B cell (primary cell): ENCODE measurements around the gene PRDM15. TPM values are rescaled to one million over a fixed set of nuclear protein-coding genes. Genes with fewer than 3 reads are reported as not detected.

Experiments used
- ATAC-seq: fragments of 200-7000 bp; cut with Tn5 transposase; one replicate; pipeline ENCODE4 v1.10.0; 2021; ENCODE audit warnings: low read depth, mild to moderate bottlenecking, moderate number of reproducible peaks, moderate library complexity
- CTCF ChIA-PET: fragments of 350-600 bp; sonication (Branson Sonifier 250); formaldehyde crosslinking; loops from one replicate; lab custom pipeline; 2021; ENCODE audit warnings: antibody characterized with exemption, inconsistent platforms; lab: Charles Lee
- POLR2A ChIA-PET: fragments of 350-600 bp; sonication (Branson Sonifier 250); formaldehyde crosslinking; loops from one replicate; lab custom pipeline; 2021; ENCODE audit warnings: antibody characterized with exemption; lab: Charles Lee
- DNase-seq: peaks from one replicate; pipeline ENCODE4 v3.0.0; 2013
- H2AFZ ChIP-seq: 2 replicates; pipeline ENCODE4 v1.6.1; 2012; ENCODE audit warnings: mild to moderate bottlenecking, low read depth, low read length; ENCODE audit not compliant: insufficient read depth, poor library complexity, severe bottlenecking
- H3K27ac ChIP-seq, 2 donors: 1 replicate in 1 of 2; 2 replicates in 1 of 2; pipeline ENCODE4 v1.5.1; 2012 to 2013; ENCODE audit warnings: low read length in 2 of 2, mild to moderate bottlenecking in 2 of 2, moderate library complexity in 1 of 2
- H3K27me3 ChIP-seq, 4 experiments: fragments of 200-600 bp in 1 of 4; sonication (generic) in 1 of 4; replicated peaks in 1 of 4; 1 replicate in 2 of 4; 2 replicates in 2 of 4; pipeline versions ENCODE4 v1.6.1 to v1.7.0; 2013 to 2016; ENCODE audit warnings: low read length in 3 of 4, mild to moderate bottlenecking in 2 of 4, mixed read lengths in 1 of 4, moderate library complexity in 1 of 4; ENCODE audit not compliant: insufficient read depth in 4 of 4, control insufficient read depth in 3 of 4; ENCODE audit errors: control extremely low read depth in 1 of 4
- H3K36me3 ChIP-seq, 2 experiments: replicated peaks in 1 of 2; 1 replicate in 1 of 2; 2 replicates in 1 of 2; pipeline versions ENCODE4 v1.6.1 to v1.7.1; 2013; ENCODE audit warnings: low read length in 1 of 2; ENCODE audit not compliant: insufficient read depth in 2 of 2, control insufficient read depth in 1 of 2; ENCODE audit errors: control extremely low read depth in 1 of 2, extremely low read depth in 1 of 2
- H3K4me1 ChIP-seq, 2 donors: fragments of 200-600 bp in 1 of 2; sonication (generic) in 1 of 2; 1 replicate in 1 of 2; 2 replicates in 1 of 2; pipeline versions ENCODE4 v1.5.1 to v1.6.1; 2013 to 2017; ENCODE audit warnings: low read length in 2 of 2; ENCODE audit not compliant: control insufficient read depth in 2 of 2, insufficient read depth in 2 of 2
- H3K4me2 ChIP-seq: replicated peaks from 2 replicates; pipeline ENCODE3; 2012; ENCODE audit warnings: mild to moderate bottlenecking, low read depth, low read length; ENCODE audit not compliant: poor library complexity, severe bottlenecking
- H3K4me3 ChIP-seq, 5 experiments: fragments of 200-600 bp in 1 of 5; sonication (generic) in 1 of 5; 1 replicate in 3 of 5; 2 replicates in 2 of 5; pipeline versions ENCODE4 v1.5.1 to v1.7.0; 2011 to 2016; ENCODE audit warnings: low read length in 4 of 5, mild to moderate bottlenecking in 4 of 5, low read depth in 2 of 5, control low read depth in 1 of 5, moderate library complexity in 1 of 5; ENCODE audit not compliant: insufficient read depth in 1 of 5; ENCODE audit errors: control extremely low read depth in 1 of 5, extremely low read depth in 1 of 5
- H3K79me2 ChIP-seq: fragments of 200-600 bp; sonication (generic); one replicate; pipeline ENCODE4 v1.6.0; 2016; ENCODE audit warnings: low read length; ENCODE audit not compliant: control insufficient read depth, insufficient read depth
- H3K9ac ChIP-seq: fragments of 200-600 bp; sonication (generic); 2 replicates; pipeline ENCODE4 v1.6.1; 2017; ENCODE audit warnings: mild to moderate bottlenecking, low read length, moderate library complexity
- H3K9me3 ChIP-seq, 3 donors: one replicate each; pipeline versions ENCODE4 v1.6.1 to v1.7.1; 2013; ENCODE audit warnings: low read length in 2 of 3; ENCODE audit not compliant: control insufficient read depth in 2 of 3, insufficient read depth in 1 of 3; ENCODE audit errors: control extremely low read depth in 1 of 3
- H4K20me1 ChIP-seq: 2 replicates; pipeline ENCODE4 v1.6.0; 2012; ENCODE audit warnings: mild to moderate bottlenecking, low read length; ENCODE audit not compliant: insufficient read depth, control insufficient read depth, poor library complexity, severe bottlenecking
- H3K27ac Mint-ChIP-seq: one replicate; pipeline ENCODE4 v1.8.0; 2021; ENCODE audit warnings: mixed read lengths
- H3K27me3 Mint-ChIP-seq: one replicate; pipeline ENCODE4 v1.8.0; 2021; ENCODE audit warnings: mixed read lengths
- H3K4me1 Mint-ChIP-seq: one replicate; pipeline ENCODE4 v1.8.0; 2021; ENCODE audit warnings: mixed read lengths
- H3K4me3 Mint-ChIP-seq: one replicate; pipeline ENCODE4 v1.8.0; 2021; ENCODE audit warnings: mixed read lengths
- H3K9me3 Mint-ChIP-seq: one replicate; pipeline ENCODE4 v1.8.0; 2022; ENCODE audit warnings: mixed read lengths; ENCODE audit not compliant: insufficient read depth
- EZH2 ChIP-seq: IDR thresholded peaks from 2 replicates; pipeline ENCODE4 v1.6.1; 2012; ENCODE audit warnings: borderline replicate concordance, low read depth, mild to moderate bottlenecking, moderate library complexity, low read length; ENCODE audit not compliant: insufficient read depth, poor library complexity, severe bottlenecking
- WGBS: methylation state at CpG from one replicate; pipeline ENCODE4 v1.1.5; 2013; ENCODE audit warnings: missing lambda C conversion rate; ENCODE audit not compliant: insufficient coverage; 5-methylcytosine and 5-hydroxymethylcytosine counted together
- intact Hi-C: fragments of 100-400 bp; cut with micrococcal nuclease; formaldehyde crosslinking; loops from one replicate; pipeline ENCODE4 v1.10.0; 2022
- polyA plus RNA-seq: library from polyadenylated mRNA; depleted of rRNA; stranded (reverse); fragments of >200 nt; gene quantifications from 2 replicates; pipeline ENCODE4 v1.2.3, GENCODE V29; 2012
- total RNA-seq, 2 donors: library from RNA; stranded (reverse); fragments of 120-200 nt in 1 of 2; gene quantifications; 1 replicate in 1 of 2; 2 replicates in 1 of 2; pipeline versions ENCODE4 v1.2.3 to v1.2.4, GENCODE V29; 2013 to 2022
- TF ChIP-seq, protein P1 (sequence below): fragments of 200-600 bp; IDR thresholded peaks from one replicate; pipeline ENCODE4 v1.8.0; 2022; ENCODE audit warnings: antibody characterized with exemption, mild to moderate bottlenecking

PRDM15 gene
- total and polyA plus RNA-seq, 2 donors (not counting 1 experiment from before 2014, with no cell fraction given): 21.3 to 29.2 TPM

DNA sequence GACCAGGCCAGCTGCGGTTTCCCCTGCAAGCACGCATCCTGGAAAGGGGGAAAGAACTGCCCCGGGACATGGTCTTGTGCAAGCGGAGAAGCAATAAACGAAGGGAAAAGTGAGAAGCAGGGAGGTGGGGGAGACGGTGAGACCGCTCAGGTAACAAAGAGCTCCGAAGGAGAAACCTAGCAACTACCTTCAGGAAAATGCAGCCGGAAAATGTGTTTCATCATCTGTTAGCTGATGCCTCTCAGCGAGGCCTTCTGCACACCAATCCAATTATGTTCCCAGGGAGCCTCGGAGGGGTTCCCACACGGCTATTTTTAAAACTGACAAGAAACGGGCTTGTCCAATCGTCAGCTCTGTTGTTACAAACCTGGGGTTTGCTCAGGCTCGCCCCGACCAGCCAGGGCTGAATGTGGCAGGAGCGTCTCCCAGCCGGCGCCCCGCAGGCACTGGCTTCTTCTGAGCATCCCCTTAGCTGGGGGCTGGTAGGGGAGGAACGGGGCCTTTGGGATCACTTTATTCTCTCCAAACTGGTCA is 115.7 kb downstream of the PRDM15 start:
- no peaks in the 10 kb centered on the region for H3K9me3 Mint-ChIP-seq
- no peak overlapping the region for H2AFZ ChIP-seq
- H3K27me3 ChIP-seq: peaks cover 0 to 84% (median 50%) of the 10 kb centered on the region in 4 experiments
- peaks cover 28% of the 10 kb centered on the region for H3K4me1 Mint-ChIP-seq
- no peak overlapping the region for H3K9ac ChIP-seq
- H3K79me2 ChIP-seq: no peaks in the 10 kb centered on the region
- intact Hi-C loops: no loop called here
- no peak overlapping the region for H3K27ac Mint-ChIP-seq
- H3K36me3 ChIP-seq: no peaks in the 10 kb centered on the region
- TF ChIP-seq, protein P1, sequence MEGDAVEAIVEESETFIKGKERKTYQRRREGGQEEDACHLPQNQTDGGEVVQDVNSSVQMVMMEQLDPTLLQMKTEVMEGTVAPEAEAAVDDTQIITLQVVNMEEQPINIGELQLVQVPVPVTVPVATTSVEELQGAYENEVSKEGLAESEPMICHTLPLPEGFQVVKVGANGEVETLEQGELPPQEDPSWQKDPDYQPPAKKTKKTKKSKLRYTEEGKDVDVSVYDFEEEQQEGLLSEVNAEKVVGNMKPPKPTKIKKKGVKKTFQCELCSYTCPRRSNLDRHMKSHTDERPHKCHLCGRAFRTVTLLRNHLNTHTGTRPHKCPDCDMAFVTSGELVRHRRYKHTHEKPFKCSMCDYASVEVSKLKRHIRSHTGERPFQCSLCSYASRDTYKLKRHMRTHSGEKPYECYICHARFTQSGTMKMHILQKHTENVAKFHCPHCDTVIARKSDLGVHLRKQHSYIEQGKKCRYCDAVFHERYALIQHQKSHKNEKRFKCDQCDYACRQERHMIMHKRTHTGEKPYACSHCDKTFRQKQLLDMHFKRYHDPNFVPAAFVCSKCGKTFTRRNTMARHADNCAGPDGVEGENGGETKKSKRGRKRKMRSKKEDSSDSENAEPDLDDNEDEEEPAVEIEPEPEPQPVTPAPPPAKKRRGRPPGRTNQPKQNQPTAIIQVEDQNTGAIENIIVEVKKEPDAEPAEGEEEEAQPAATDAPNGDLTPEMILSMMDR: no peak
- TF ChIP-seq EZH2: no peak
- H3K27ac ChIP-seq: no peak overlapping the region
- no peaks in the 10 kb centered on the region for H4K20me1 ChIP-seq
- peaks cover 0 to 20% (median 0%) of the 10 kb centered on the region in 3 donors for H3K9me3 ChIP-seq
- ChIA-PET CTCF (no interaction called here), POLR2A (no interaction called here)
- peaks cover 37 to 41% of the 10 kb centered on the region in 2 donors for H3K4me1 ChIP-seq
- 22% methylated on average over 14 of the region's 21 CpGs for WGBS
- no peak overlapping the region for H3K4me3 Mint-ChIP-seq
- ATAC-seq: no peak
- no peak overlapping the region for H3K4me2 ChIP-seq
- DNase-seq: no peak
- H3K27me3 Mint-ChIP-seq: peaks cover 70% of the 10 kb centered on the region
- H3K4me3 ChIP-seq: no peak overlapping the region

DNA sequence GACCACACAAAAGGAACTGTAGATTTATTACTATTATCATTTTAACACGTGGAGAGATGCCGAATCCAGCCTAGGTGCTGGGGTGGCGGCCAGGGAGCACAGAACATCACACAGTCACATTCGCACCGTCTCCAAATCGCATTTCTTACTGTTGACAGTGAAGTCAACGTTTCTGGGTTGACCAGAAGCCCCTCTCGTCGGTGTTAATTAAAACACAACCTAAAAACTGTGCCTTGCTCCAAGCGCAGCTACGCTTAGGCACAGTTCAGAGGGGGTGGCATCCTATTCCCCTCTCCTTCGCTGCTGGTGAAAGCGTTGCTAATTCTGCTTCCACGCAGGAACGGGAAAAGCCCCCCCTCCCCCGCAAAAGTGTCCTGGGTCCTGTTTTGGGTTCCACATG is 116.4 kb downstream of the PRDM15 start:
- Mint-ChIP-seq H3K9me3 (no peaks in the 10 kb centered on the region), H3K27me3 (peaks cover 69% of the 10 kb centered on the region), H3K4me1 (peaks cover 21% of the 10 kb centered on the region), H3K4me3 (no peak overlapping the region), H3K27ac (no peak overlapping the region)
- no peak for TF ChIP-seq EZH2
- TF ChIP-seq, protein P1: no peak
- POLR2A ChIA-PET: no interaction called here
- peaks cover 0 to 20% (median 0%) of the 10 kb centered on the region in 3 donors for H3K9me3 ChIP-seq
- no peak overlapping the region for H3K9ac ChIP-seq
- no peaks in the 10 kb centered on the region for H3K79me2 ChIP-seq
- H3K4me1 ChIP-seq: peaks cover 30 to 34% of the 10 kb centered on the region in 2 donors
- H2AFZ ChIP-seq: no peak overlapping the region
- no peak overlapping the region for H3K4me3 ChIP-seq
- DNase-seq (no peak), ATAC-seq (no peak)
- no peak overlapping the region for H3K4me2 ChIP-seq
- intact Hi-C loops: no loop called here
- no peaks in the 10 kb centered on the region for H4K20me1 ChIP-seq
- no peaks in the 10 kb centered on the region for H3K36me3 ChIP-seq
- H3K27me3 ChIP-seq: peaks cover 0 to 77% (median 43%) of the 10 kb centered on the region in 4 experiments
- 20% methylated on average over 10 of the region's 16 CpGs for WGBS
- CTCF ChIA-PET: no interaction called here
- H3K27ac ChIP-seq: no peak overlapping the region
